Osteoblast (primary cell): Measurements from ENCODE around the gene DACT3. TPM values are rescaled to one million over a fixed set of nuclear protein-coding genes. Genes with fewer than 3 reads are reported as not detected.
A peak's percentile ranks its signal among the peaks of the same experiment; 100 is the strongest.

Experiments used
- DNase-seq: peaks from one replicate; pipeline ENCODE4 v3.0.0; 2011; ENCODE audit warnings: low spot score, mixed read lengths; ENCODE audit not compliant: insufficient read length; ENCODE audit errors: missing footprints
- H2AFZ ChIP-seq: 2 replicates; pipeline ENCODE4 v1.6.0; 2011; ENCODE audit warnings: mild to moderate bottlenecking, low read length
- H3K27ac ChIP-seq: 2 replicates; pipeline ENCODE4 v1.5.1; 2011; ENCODE audit warnings: mild to moderate bottlenecking, low read depth, low read length, moderate library complexity
- H3K27me3 ChIP-seq: 2 replicates; pipeline ENCODE4 v1.6.0; 2012; ENCODE audit warnings: mild to moderate bottlenecking, control low read depth, inconsistent platforms, low read length, moderate library complexity; ENCODE audit not compliant: insufficient read depth
- H3K36me3 ChIP-seq: 2 replicates; pipeline ENCODE4 v1.5.1; 2011; ENCODE audit warnings: mild to moderate bottlenecking, low read length, control low read depth, moderate library complexity; ENCODE audit not compliant: insufficient read depth
- H3K4me1 ChIP-seq: 2 replicates; pipeline ENCODE4 v1.5.1; 2011; ENCODE audit warnings: mild to moderate bottlenecking, low read length, control low read depth, moderate library complexity; ENCODE audit not compliant: insufficient read depth
- H3K4me2 ChIP-seq: 2 replicates; pipeline ENCODE4 v1.6.0; 2011; ENCODE audit warnings: mild to moderate bottlenecking, low read length; ENCODE audit not compliant: insufficient read depth
- H3K4me3 ChIP-seq: fragments of 200-600 bp; sonication (generic); 3 replicates; pipeline ENCODE4 v1.5.1; 2012; ENCODE audit warnings: mild to moderate bottlenecking, low read length, inconsistent platforms; ENCODE audit not compliant: insufficient read depth
- H3K79me2 ChIP-seq: 2 replicates; pipeline ENCODE4 v1.6.0; 2012; ENCODE audit warnings: mild to moderate bottlenecking, low read length, control low read depth, inconsistent platforms; ENCODE audit not compliant: insufficient read depth
- H3K9me3 ChIP-seq: 2 replicates; pipeline ENCODE4 v1.5.1; 2011; ENCODE audit warnings: low read depth, low read length, control low read depth
- H4K20me1 ChIP-seq: 2 replicates; pipeline ENCODE4 v1.6.0; 2012; ENCODE audit warnings: mild to moderate bottlenecking, low read length, control low read depth; ENCODE audit not compliant: insufficient read depth
- total RNA-seq: library from RNA; depleted of rRNA; stranded (reverse); fragments of >200 nt; gene quantifications from 2 replicates; pipeline ENCODE4 v1.2.3, GENCODE V29; 2012
- TF ChIP-seq, protein P1 (sequence below): IDR thresholded peaks from 2 replicates; pipeline ENCODE4 v1.5.1; 2011; ENCODE audit warnings: mild to moderate bottlenecking, low read depth, low read length, moderate library complexity; ENCODE audit errors: extremely low read depth

DACT3 gene
- total RNA-seq, 1 donor, result 1.8 TPM

DNA sequence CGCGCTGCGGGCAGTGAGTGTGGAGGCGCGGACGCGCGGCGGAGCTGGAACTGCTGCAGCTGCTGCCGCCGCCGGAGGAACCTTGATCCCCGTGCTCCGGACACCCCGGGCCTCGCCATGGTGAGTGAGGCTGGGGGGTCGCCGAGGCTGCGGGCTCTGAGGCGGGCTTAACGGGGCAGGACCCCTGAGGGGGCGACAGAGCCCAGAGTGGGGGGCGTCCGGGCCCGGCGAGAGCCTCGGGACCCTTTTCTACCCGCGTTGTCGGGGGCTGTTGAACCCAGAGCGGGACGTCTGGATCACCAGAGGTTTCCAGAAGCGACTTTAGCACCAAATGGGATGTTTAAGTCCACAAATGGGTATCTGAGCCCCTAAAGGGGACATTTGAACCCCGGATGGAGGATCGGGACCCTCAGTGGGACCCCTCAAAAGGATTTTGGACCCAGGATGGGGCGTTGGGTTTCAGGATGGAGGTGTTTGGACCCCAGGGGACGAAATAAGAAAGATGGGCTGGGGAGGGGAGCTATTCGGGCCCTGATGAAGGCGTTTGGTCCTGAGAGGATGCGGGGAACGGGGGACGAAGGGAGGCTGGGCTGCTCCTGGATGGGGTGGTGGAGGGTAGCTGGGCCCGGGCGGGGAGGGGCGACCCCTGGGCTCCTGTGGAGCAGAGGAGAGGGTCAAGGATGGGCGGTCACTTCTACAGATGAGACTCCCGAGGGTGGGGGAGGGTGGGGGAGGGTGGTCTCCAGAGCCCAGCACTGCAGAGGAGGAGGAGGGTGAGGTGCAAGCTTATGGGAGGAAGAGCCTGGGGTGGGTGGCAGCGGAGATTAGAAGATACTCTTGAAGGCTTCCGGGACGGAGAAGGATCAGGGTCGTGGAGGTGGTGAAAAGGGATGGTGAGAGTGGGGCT, 59.4 kb downstream of the DACT3 start, which contains the start of gene CALM3:
Gene CALM3, plus strand, starts transcription at position 13 of the 907 bp plus-strand sequence. Its CDS starts 105 bp downstream, at position 118.
- Histone ChIP-seq H3K79me2 (peaks cover 56% of the 10 kb centered on the region), H3K4me3 (peak within 1 kb of the TSS; percentile 99), H3K4me2 (peak within 1 kb of the TSS; percentile 96), H2AFZ (peak within 1 kb of the TSS; percentile 99), H3K4me1 (peaks cover 24% of the 10 kb centered on the region), H4K20me1 (peaks cover 43% of the 10 kb centered on the region), H3K36me3 (peaks cover 12% of the 10 kb centered on the region), H3K9me3 (no peaks in the 10 kb centered on the region), H3K27me3 (no peaks in the 10 kb centered on the region), H3K27ac (peak within 1 kb of the TSS; percentile 100)
- TF ChIP-seq, protein P1, sequence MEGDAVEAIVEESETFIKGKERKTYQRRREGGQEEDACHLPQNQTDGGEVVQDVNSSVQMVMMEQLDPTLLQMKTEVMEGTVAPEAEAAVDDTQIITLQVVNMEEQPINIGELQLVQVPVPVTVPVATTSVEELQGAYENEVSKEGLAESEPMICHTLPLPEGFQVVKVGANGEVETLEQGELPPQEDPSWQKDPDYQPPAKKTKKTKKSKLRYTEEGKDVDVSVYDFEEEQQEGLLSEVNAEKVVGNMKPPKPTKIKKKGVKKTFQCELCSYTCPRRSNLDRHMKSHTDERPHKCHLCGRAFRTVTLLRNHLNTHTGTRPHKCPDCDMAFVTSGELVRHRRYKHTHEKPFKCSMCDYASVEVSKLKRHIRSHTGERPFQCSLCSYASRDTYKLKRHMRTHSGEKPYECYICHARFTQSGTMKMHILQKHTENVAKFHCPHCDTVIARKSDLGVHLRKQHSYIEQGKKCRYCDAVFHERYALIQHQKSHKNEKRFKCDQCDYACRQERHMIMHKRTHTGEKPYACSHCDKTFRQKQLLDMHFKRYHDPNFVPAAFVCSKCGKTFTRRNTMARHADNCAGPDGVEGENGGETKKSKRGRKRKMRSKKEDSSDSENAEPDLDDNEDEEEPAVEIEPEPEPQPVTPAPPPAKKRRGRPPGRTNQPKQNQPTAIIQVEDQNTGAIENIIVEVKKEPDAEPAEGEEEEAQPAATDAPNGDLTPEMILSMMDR, result no peak
- DNase-seq, result peak; percentile 90

DNA sequence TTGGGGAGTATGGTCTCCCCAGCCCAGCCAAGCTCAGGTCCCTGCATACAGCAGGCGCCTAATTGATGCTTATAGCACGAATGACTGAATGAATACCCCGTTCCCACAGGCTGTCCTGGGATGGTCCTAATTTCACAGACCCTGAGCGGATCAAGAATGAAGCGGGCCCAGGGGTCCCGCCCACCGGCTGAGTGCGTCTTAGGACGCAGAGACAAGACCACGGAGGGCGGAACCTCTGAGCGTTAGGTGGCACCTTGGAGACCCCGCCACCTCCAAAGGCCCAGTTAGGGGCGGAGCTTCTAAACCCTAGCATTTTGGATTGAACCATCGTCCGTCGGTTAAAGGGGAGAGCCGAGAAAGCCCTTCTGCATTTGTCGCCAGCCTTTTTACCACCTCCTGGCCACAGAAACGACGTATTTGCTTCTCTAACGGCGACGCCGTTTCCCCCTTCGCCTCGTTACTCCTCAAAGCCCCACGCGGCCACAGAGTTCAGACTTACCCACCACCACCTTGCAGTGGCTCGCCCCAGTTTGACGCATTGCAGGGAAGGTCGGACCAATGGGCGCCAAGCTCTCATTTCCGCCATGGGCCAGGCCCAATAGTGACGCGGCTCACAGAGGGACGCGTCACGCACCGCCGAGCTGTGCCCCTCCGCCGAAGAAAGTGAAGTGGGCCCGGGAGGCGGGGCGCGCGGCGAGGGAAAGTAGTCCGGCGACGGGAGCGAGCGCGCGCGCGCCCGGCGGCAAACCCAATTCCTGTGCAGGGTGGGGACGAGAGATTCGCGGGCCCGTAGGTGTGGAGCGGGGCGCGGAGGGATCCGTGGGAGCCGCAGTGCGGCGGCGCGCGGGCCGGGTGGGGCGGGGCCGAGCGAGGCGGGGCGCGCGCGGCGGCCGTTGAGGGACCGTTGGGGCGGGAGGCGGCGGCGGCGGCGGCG, 60.3 kb downstream of the DACT3 start:
- H3K27ac ChIP-seq, result peak overlapping the region; percentile 100
- DNase-seq, result peak; percentile 99
- peak overlapping the region; percentile 99 for H3K4me3 ChIP-seq
- no peaks in the 10 kb centered on the region for H3K9me3 ChIP-seq
- TF ChIP-seq, protein P1, result no peak
- no peaks in the 10 kb centered on the region for H3K27me3 ChIP-seq
- H3K4me1 ChIP-seq, result peaks cover 24% of the 10 kb centered on the region
- H4K20me1 ChIP-seq, result peaks cover 33% of the 10 kb centered on the region
- H2AFZ ChIP-seq, result peak overlapping the region; percentile 99
- peaks cover 47% of the 10 kb centered on the region for H3K79me2 ChIP-seq
- peak overlapping the region; percentile 96 for H3K4me2 ChIP-seq
- H3K36me3 ChIP-seq, result peaks cover 2% of the 10 kb centered on the region

DNA sequence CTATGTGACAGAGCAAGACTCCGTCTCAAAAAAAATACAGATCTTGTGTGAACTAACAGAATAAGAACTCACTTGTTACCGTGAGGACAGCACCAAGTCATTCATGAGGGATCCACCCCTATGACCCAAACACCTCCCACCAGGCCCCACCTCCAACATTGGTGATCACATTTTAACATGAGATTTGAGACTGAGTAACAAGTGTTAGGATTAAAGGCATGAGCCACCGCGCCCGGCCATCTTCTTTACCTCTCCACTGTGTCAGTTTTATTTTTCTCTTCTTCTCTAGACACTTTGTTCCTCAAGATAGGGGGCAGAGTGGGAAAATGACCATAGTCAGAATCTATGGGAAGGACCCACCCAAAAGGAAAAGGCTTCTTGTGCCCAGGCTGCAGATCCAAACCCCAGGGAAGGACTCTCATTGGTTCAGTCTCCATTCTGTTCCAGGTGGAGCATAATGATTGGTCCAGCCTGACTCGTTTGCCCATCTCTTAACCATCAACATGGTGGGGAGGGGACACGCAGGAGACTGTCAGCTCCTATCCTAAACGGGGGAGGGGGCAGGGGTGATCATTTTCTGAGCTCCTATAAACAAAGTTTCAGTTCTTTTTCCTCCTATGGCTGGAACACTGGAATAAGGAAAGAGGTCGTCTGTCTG, 61.1 kb downstream of the DACT3 start:
- Histone ChIP-seq H3K79me2 (peaks cover 38% of the 10 kb centered on the region), H3K9me3 (no peaks in the 10 kb centered on the region), H3K4me1 (peaks cover 24% of the 10 kb centered on the region), H3K27ac (peak overlapping the region; percentile 100), H3K4me2 (peak overlapping the region; percentile 96), H2AFZ (peak overlapping the region; percentile 99), H4K20me1 (peaks cover 25% of the 10 kb centered on the region), H3K4me3 (peak overlapping the region; percentile 99), H3K27me3 (no peaks in the 10 kb centered on the region), H3K36me3 (no peaks in the 10 kb centered on the region)
- peak; percentile 73 for DNase-seq
- TF ChIP-seq, protein P1, result no peak
